NCI-H2171 treated with DMSO at 0.1 percent for 48 hours (cell line): ENCODE data around the gene TLR9.
A peak's percentile ranks its signal among the peaks of the same experiment; 100 is the strongest.

Experiments used
- DNase-seq: peaks from one replicate; lab custom pipeline; 2025; lab: John Stamatoyannopoulos, UW

Gene TLR9

GRCh38 chr3:52231502-52232278 is 6.2 kb upstream of the TLR9 start:
- DNase-seq = peak; percentile 8

GRCh38 chr3:52230889-52231499 is 5.5 kb upstream of the TLR9 start:
- DNase-seq = no peak

- no peak for DNase-seq
These were observed 5.0 kb upstream of the TLR9 start for GRCh38 chr3:52230461-52230860.

- no peak for DNase-seq
These were observed 4.2 kb upstream of the TLR9 start for GRCh38 chr3:52229656-52230055.

GRCh38 chr3:52228751-52229291 is 3.4 kb upstream of the TLR9 start:
- no peak for DNase-seq

GRCh38 chr3:52228266-52228665 is 2.8 kb upstream of the TLR9 start:
- DNase-seq = no peak

GRCh38 chr3:52227766-52228165 is 2.3 kb upstream of the TLR9 start:
- DNase-seq = no peak

GRCh38 chr3:52227117-52227516 is 1.7 kb upstream of the TLR9 start:
- no peak for DNase-seq

GRCh38 chr3:52226229-52226817 is 878 bp upstream of the TLR9 start:
- DNase-seq = no peak

- no peak for DNase-seq
These were observed 1.7 kb downstream of the TLR9 start for GRCh38 chr3:52223449-52224408.

- DNase-seq = no peak
These were observed 2.9 kb downstream of the TLR9 start for GRCh38 chr3:52222319-52223221.

GRCh38 chr3:52221563-52222318 is 3.7 kb downstream of the TLR9 start:
- no peak for DNase-seq

- no peak for DNase-seq
These were observed 4.3 kb downstream of the TLR9 start for GRCh38 chr3:52221141-52221562.

- peak; percentile 54 for DNase-seq
These were observed 4.9 kb downstream of the TLR9 start for GRCh38 chr3:52220380-52221026.

- no peak for DNase-seq
These were observed 6.4 kb downstream of the TLR9 start for GRCh38 chr3:52218937-52219650.

GRCh38 chr3:52218454-52218853 is 7.0 kb downstream of the TLR9 start:
- DNase-seq = no peak

GRCh38 chr3:52218026-52218425 is 7.4 kb downstream of the TLR9 start:
- no peak for DNase-seq

GRCh38 chr3:52217409-52217805 is 8.0 kb downstream of the TLR9 start:
- no peak for DNase-seq
